GM18873 (cell line): ENCODE results near the gene SERGEF.

Experiments used
- ATAC-seq: cut with Tn5 transposase; IDR thresholded peaks from one replicate; pipeline ENCODE4 v1.9.1; 2021; ENCODE audit warnings: mild to moderate bottlenecking, moderate library complexity, moderate number of reproducible peaks; ENCODE audit not compliant: unreplicated experiment, low FRiP score

Gene SERGEF

DNA sequence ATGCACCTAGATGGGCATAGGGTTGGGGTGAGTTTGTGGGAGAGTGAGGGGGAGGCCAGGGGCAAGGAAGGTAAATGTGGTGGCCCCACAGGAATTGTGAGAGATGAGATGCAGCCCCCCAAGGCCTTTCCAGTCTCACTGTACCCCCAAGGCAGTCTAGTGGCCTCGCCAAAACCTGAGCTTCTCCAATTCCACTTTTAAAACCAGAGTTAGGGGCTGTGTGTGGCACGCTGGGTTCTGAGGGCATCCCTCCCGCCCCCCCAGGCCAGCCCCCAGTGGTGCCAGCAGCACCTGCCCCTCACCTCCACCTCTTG lies 237.9 kb downstream of the SERGEF start:
- no peak for ATAC-seq

DNA sequence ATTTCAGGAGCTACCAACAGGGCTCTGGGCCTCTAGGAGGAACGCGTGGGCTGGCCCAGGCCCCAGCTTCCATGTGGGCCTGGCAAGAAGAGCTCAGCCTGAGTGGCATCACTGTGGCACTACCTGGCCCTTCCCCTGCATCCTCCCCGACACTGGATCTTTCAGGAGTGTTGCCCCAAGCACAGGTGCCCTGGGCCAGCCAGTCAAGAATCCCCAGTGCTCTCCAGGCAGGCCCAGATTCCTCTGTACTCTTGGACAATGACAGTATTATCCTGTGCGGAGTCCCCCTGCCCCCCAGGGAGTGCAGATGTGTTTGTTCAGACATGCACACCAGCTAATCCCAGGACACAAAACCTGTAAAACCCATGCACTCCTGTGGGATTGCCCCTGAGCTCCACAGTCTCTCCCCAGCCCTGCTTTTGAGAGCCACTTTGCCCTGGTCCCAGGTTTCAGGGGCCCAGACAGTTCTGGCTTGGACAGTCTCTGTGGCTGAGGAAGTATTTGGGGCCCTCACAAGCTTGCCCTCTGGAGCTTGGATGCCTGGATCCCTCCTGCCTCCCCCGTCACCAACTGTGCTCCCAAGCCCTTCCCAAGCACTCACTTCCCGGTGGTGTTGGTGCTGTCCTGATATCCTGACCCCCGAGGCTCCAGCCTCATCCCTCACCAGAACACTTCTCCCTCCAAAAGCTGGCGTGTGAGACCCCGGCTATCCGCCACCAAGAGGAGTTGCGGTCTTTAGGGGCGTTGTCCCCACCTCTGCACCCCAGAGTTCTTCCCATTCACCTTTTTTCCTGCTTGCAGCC lies 238.4 kb downstream of the SERGEF start:
- ATAC-seq: no peak

GRCh38 chr11:17773674-17774073 lies 239.2 kb downstream of the SERGEF start:
- ATAC-seq: no peak

DNA sequence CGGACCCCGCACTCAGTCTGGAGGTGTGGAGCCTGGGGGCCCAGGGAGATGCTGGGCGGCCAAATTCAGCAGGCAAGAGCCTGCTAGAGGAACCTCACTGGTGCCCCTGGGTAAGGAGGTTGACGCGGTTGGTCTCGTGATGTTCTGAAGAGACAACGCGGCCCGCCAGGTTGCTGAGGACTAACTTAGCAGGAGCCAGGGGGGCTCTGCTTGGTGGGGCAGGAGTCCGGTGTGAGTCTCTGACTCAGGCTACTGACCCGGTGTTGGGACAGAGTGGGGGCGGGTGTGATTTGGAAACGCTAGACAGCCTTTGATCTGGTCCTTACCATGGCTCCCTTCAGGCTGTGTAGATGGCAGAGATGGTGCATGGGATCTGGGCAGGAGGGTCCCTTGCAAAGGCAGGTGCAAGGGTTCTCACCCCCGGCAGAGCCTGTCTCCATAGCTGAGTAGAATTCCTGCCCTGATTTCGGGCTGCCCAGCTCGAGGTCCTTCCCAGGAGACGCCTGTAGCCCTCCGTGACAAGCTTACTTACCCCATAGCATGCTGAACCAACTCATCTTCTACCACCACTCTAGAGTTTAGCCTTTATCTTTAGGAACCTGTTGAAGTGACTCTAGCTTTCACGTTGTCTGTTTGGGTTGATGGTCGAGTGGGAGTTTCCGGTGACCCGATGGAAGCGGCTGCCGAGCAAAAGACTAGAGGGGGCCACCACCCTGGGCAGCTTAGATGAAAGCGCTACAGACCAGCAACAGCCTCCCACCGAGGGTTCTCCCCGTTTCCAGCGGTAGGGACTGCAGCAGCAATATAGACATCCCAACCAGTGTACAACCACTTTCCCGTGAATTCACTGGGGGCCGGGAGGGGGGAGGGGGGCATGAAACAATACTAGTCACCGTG lies 239.9 kb downstream of the SERGEF start:
- no peak for ATAC-seq

- no peak for ATAC-seq
These were observed 240.9 kb downstream of the SERGEF start for GRCh38 chr11:17771841-17772401.

DNA sequence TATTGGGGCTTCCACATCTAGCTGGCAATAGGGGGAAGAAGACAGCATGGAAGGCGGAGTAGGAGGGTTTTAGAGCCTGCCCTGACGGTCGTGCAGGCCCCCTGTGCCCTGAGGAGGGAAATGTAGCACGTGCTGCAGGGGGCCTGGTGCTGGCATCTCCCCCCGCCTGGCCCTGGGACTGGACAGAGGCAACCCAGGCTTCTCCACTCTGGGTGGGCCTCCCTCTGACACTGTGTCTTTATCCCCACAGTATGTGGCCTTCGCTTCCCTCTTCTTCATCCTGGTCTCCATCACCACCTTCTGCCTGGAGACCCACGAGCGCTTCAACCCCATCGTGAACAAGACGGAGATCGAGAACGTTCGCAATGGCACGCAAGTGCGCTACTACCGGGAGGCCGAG lies 241.4 kb downstream of the SERGEF start:
- no peak for ATAC-seq

- ATAC-seq: no peak
These were observed 241.9 kb downstream of the SERGEF start for GRCh38 chr11:17770917-17771316.

GRCh38 chr11:17770048-17770652 lies 242.7 kb downstream of the SERGEF start:
- ATAC-seq: no peak

DNA sequence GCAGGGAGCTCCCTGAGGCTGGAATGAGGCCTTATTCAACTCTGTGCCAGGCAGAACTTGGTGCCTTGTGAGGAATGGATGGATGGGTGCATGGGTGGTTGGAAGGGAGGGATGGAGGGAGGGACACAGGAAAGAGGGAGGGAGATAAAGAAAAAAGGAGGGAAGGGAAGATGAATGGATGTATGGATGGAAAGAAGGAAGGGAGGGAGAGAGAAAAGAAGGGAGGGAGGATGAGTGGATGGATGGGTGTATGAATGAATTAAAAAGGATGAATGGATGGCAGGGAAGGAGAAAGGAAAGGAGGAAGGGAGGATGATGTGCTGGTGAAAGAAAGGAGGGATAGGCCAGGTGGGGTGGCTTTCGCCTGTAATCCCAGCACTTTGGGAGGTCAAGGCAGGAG lies 243.6 kb downstream of the SERGEF start:
- ATAC-seq: no peak

DNA sequence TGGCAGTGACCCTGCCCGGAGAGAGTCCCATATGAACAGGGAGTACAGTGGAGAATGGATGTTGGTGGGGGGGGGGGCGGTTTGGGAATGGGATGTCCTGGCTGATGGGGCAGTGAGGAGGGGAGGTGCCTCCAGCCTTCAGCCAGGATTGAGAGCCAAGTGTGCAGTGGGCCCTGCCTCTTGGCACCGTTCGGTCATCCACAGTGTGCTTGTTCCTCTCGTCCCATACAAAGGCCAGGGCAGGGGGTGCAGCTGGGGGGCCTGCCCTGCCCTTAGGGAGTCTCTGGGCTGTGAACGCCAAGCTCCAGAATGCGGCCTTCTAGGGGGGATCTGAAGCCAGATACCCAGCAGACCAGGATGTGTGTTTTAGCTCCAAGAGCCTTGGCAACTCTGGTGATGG lies 244.3 kb downstream of the SERGEF start:
- no peak for ATAC-seq

GRCh38 chr11:17767914-17768313 lies 244.9 kb downstream of the SERGEF start:
- no peak for ATAC-seq

DNA sequence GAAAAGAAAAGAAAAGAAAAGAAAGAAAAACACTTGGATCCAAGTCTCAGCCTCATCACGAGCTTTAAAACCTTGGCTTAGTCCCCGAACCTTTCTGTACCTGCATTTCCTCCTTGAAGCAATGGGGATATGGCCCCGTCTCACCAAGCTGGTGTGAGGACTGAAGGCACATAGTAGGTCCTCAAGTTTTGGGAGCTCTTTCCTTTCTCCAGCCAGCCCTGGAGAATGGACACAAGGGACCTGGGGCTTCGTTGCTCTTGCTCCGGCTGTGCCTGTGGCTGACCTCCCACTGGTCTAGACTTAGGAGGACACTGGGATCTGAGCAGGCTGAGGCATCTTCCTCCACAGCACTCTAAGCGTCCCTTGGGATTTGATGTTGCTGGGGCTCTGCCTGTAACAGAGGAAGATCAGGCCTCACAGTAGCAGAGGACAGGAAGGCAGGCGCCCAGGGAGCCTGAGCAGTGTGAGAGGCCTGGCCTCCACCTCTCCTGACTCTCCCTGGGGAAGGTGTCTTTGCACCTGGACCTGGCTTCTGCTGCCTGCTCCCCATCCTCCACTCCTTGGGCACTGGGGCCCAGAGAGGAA lies 245.5 kb downstream of the SERGEF start:
- no peak for ATAC-seq

DNA sequence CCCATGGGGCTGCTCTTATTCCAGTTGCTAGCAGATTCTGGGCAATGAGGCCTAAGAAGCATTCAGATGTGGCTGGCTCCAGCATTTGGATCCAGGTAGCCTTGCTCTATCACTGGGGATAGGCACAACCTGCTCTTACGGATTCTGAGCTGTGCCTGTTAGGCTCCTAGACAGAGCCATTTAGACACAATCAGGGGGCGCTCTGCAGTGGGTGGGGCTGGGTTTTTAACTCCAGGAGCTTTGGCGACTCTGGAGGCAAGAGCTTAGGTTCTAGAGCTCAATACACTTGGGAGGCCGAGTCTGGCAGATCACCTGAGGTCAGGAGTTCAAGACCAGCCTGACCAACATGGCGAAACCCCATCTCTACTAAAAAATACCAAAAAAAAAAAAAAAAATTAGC lies 246.3 kb downstream of the SERGEF start:
- ATAC-seq: no peak

- no peak for ATAC-seq
These were observed 246.8 kb downstream of the SERGEF start for GRCh38 chr11:17766073-17766359.

GRCh38 chr11:17765356-17766072 lies 247.3 kb downstream of the SERGEF start:
- no peak for ATAC-seq

DNA sequence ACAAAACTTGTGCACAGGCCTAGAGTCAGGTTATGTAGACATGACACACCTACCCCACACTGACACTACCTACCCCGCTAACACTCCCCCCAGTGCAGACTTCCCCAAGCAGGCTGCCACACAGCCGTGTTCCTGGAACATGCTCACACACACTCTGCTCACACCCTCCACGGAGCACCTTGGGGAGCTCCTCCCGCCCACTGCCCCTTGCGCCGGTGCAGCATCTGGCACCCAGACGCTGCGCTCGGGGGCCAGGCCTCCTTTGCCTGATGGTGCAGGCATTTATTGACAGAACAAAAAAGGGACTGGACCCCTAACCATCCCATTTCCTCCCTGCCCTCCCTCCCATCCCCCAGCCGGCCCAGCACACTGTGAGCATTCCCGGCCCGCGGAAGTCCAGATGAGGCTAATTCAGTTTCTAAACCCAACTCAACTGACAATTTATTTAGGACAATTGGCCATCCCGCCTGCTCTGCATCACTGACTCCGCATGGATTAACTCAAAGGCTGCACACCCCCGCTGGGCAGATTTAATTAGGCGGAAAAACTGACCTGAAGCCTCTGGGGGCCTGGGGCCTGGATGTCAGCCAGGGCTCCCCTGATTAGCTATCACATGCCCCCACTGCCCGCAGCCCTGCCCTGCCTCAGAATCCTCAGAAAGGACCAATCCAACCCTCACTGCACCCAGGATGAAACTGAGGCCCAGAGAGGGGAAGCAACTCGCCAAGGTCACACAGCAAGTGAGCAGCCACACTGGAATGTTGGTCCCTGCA lies 248.2 kb downstream of the SERGEF start:
- no peak for ATAC-seq

GRCh38 chr11:17763703-17764102 lies 249.1 kb downstream of the SERGEF start:
- ATAC-seq: no peak

DNA sequence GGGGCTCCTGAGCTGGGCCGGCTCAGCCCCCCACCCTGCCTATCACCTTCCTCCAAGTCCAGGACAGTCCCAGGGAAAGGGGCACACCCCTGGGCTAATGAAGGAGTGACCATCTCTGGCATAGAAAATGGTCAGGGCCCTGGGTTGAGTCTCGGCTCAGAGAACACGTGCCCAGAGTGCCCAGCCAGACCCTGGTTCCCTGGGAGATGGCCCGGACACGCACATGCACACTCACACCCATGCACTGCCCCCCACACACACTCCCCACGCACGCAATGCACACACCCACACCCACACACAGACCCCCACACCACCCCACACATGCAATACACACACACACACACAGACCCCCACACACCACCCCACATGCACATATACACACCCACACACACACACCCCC lies 249.6 kb downstream of the SERGEF start:
- ATAC-seq: no peak

DNA sequence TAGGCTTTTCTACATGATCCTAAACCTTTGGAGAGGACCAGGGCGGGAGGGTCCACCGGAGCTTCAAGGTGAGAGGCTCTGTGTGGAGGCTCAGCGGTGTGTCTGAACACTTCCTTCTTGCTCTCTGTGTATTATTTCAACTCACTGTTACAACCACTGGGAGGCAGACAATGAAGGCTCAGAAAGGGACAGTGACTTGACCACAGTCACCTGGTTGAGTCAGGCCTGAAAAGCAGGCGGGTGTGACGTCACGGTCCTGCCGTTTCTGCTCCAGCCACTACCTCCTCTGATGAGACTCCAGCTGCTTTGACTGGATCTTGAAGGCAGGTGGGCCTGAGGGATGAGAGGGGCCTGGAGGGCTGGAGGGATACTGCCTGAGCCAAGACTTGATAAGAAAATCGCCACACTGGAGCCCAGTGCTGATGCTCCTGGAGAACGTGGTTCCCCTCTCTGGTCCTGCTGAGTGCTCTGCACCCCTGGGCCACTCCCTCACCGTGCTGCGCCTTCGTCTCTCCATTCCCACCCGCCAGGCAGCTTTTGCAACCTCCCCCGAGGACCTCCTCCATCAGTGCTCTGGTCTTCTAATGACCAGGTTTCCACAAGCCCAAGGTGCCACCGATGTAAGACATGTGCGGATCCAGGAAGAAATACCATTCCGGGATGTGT lies 250.4 kb downstream of the SERGEF start:
- ATAC-seq: no peak
